GM18861 (cell line): Measurements from ENCODE around the gene KLRF2.

Experiments used
- ATAC-seq: cut with Tn5 transposase; IDR thresholded peaks from one replicate; pipeline ENCODE4 v1.9.1; 2021; ENCODE audit not compliant: unreplicated experiment

KLRF2 gene

DNA sequence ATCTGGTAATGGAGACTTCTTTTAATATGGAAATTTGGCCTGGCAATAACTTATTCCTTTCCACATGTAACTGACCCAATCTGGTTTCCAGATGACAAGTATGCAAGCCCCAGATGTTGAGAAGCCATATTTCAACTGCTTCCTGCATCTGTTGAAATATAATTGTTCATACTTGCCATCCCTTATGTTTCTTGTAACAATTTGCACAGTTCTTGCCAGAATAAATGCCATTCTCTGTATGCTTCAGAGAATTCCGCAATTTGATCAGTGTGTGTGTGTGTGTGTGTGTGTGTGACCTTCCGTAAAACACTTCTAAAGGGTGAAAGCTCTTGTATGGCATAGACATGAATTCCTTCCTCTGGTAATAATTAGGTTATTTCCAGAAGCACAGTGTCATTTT is 52.7 kb downstream of the KLRF2 start:
- ATAC-seq: no peak

DNA sequence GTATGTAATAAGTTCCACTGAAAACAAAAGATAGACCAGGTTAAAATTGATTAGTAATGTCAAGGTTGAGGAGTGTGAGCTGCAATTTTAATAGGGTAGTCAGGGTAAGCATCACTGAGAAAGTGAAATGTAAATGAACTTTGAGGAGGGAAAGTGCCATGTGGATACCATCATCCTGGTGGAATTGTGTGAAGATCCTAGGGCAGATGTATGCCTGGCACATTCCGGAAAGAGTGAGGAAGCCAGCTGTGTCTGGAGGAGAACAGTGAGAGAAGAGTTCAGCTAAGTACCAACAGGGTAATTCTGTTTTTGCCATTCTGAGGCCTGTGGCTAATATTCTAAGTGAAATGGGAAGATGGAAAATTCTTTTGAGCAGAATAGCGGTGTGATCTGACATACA is 53.7 kb downstream of the KLRF2 start:
- ATAC-seq: no peak

DNA sequence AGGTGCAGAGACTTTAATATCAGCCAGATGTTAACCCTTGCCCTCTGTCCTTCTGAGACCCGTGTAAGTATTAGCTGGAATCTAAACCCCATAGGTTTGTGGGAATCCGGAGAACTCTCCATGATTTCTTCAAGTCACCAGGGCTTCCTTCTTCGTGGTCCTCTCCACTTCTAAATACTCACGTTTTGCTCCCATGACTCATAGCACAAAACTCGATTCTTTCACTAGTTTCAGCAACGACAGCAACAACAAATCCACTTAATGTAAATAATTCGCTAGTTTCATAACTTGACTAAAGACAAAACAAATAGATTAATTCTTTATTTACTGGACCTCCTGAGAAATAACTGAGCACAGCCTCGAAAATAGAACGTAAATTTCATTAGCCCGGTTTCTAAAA is 55.3 kb downstream of the KLRF2 start:
- ATAC-seq: no peak

DNA sequence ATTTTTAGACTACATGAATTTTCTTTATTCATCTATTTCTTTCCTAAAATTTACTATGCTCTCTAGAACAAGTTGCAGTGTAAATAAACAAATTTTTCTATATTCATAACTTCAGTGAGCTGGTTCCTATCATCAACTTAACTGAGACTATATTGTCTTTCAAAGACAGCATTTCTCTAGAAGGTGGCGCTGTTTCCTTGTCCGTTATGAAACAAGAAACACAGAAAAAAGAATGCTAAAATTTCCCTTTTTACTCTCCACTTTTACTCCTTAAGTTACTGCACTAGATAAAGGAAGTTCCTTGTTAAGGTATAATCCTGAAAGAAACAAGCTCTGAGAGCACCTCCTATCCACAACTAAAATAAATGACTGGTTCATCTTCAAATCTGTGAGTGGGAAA is 59.1 kb downstream of the KLRF2 start:
- no peak for ATAC-seq

DNA sequence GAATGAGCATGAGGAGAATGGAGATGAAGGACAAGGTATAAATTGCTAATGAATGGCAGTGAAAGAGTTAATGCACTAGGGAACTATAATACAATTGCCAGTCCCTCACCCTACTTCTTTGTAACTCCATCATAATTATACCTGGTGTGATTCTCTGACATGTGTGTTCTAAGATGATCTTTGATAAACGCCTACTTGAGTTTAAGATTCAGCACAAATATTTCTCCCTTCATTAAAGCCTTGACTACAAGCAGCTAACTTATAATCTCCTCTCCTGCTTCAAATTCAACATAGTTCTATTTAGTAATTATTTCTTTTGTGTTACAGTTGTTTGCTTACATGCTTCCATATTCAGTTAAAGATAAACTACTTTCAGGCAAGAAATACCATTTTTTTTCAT is 60.5 kb downstream of the KLRF2 start:
- no peak for ATAC-seq

DNA sequence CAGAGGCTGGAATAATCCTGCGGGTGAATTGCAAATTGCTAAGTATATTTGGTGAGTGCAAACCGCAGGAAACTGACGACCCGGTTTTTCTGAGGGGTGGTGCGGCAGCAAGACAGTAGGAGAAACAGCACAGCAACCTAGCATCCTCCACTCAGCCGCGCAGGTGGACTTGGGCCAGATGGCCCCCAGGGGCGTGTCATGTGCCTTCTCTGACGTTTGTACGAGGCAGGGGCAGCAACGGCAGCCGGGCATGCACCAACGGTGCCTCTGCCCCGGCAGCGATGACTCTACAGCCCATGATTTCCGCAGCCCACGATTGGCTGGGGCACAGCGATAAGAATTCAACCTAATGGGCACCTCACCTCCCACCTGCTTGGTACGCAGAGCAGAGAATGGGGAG is 62.0 kb downstream of the KLRF2 start:
- ATAC-seq: peak; percentile 52

DNA sequence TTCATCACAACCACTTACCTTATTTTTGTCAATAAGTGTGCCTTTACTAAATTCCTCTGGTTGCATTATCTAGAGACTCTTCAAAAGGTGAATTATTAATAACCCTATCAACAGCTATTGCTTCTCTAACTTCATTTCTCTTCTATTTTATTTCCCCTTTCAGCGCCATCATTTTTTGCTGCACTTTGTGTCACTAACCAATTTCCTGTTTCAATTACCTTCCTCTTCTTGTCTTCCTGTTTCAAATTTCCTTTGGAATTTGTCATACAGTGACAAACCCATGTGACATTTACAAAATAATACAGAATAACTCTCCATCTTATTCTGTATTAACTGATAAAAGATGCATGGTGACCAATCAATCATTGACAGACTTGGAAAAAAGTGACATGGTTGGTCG is 63.1 kb downstream of the KLRF2 start:
- ATAC-seq: no peak
